Activated naive CD4-positive, alpha-beta T cell treated with anti-CD3 and anti-CD28 coated beads, Interleukin-2, amount 10 ng/mL, durations not matched to agents 5 hours and 36 hours (primary cell): ENCODE results near the gene GLYATL1B. TPM values are rescaled to one million over a fixed set of nuclear protein-coding genes. Genes with fewer than 3 reads are reported as not detected.

Source experiments
- total RNA-seq, 2 experiments: library from RNA; stranded (reverse); gene quantifications; one replicate each; pipeline ENCODE4 v1.2.3, GENCODE V29; 2021

Gene GLYATL1B, protein sequence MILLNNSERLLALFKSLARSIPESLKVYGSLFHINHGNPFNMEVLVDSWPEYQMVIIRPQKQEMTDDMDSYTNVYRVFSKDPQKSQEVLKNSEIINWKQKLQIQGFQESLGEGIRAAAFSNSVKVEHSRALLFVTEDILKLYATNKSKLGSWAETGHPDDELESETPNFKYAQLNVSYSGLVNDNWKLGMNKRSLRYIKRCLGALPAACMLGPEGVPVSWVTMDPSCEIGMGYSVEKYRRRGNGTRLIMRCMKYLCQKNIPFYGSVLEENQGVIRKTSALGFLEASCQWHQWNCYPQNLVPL
- total RNA-seq = not detected

DNA sequence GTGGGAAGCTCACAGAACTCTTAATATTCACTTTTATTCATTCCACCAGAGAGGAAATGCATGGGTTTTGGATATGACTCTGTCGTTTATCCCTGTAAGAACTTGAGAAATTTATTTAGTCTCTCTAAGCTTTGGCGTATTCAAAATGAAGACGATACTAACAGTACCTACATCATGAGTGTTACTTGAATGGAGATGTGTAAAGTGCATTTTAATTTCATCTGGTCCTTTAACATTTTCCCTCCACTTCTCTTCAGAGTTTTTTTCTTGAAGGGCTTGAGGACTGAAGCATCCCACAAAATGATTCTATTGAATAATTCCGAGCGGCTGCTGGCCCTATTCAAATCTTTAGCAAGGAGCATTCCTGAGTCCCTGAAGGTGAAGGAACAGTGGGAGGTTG lies at the start of gene GLYATL1B:
GLYATL1B (plus strand) TSS at position 301 of the 400 bp plus-strand sequence; CDS start at position 301, 0 bp downstream.

DNA sequence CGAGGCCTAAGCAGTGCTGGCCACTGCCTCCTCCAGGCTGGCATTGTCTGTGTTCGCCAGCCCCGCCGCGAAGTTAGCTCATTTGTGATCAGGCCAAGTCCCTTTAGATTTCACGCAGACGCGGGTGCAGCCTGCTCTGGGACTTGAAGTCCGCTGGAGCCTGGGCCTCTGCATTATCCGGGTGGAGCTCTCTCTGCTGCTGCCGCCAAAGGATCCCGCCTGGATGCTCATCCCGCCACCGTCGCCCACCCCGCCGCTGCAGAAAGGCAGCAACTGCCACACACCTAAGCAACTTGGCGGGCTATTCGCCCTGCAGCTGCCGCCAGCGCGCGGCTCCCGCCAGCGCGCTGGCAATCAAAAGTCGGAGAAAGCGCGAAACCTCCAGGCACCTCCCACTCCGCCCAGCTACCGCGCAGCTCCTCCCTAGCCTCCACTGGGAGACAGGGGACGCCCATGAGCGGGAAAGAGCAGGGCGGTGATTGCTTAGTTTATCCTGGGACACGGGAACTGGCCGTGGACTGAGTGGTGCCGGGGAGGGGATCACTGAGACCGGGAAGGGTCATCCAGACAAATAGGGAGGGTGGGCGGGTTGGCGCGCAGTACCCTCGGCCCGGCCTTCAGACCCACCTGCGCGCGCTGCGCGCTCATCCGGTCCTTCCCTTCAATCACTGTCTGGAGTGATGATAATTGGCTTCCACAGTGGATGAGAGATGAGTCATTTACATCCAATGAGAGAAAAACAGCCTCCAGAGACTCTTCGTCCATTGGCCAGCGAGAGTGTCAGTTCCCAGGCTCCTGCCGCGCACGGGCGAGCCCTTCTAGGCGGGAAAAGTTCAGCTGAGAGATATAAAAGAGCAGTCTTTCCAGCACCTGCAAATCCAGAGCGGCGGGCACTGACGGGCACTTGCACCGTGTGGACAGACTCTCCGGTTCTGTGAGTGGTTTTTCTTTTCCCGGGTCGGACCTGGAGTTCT lies 20.5 kb downstream of the GLYATL1B start, which contains the start of gene FAM111B:
FAM111B (plus strand) TSS at position 875 of the 974 bp plus-strand sequence. CDS start 2,389 bp downstream, outside the sequence.

DNA sequence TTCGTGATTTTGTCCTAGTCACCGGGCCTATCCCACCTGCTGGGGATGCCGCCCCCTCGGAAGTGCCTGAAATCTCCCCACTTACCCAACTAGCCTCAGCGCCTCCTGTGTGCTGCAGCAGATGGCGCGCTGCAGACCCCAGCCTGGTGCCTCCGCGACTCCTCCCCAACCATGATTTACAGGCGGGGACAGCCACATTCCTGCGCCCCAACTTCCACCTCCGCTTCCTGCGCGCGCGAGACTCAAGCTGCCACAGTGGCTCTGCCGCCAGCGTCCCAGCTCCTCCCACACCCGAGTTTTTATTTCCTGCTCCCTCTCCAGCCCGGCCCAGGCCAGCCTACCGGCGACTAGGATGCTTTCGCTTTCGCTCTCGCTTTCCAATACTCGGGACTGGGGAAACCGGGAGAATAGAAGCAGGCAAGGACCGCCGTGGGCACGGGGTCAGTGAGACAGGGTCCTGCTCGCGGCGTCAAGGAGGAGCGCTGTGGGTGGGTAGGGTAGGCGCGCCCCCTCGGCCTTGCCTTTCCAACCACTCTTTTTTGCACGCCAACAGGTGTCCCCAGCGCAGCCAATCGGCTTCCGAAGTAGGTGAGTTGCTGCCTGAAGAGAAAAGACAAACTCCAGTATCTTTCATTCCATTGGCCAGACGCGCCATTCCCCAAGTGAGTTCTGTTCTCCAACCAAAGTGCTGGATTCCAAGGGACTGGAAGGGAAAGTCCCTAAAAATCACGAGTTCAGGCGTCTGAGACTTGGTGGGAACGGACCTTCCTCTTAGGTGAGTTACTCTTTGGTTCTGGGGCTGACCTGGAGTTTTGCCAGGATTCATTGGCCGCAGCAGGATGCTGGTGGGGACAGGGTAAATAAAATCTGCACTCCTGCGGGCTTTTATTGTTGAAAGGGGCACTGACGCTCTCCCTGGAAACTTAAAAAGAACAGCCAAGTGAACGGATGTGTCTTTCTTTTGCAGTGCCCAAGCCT lies 56.7 kb downstream of the GLYATL1B start, which contains the start of gene FAM111A:
FAM111A (plus strand) TSS at position 327 of the 978 bp plus-strand sequence. CDS start 6,017 bp downstream, outside the sequence.

Other genes starting within 250 kb of the GLYATL1B start
- gene GLYATL2, start 241.6 kb upstream of the GLYATL1B start, total RNA-seq = not detected
- gene GLYATL1, start 146.8 kb upstream of the GLYATL1B start, total RNA-seq = not detected
- gene FAM111B, start 20.9 kb downstream of the GLYATL1B start, total RNA-seq = 10 to 100 TPM; 58.9 to 63.2 TPM
- 100 to 1,000 TPM; 158 to 166 TPM for gene FAM111A, start 56.5 kb downstream of the GLYATL1B start, total RNA-seq
- 1 to 10 TPM in 1 of 2 experiments, under 1 TPM in 1; 0.76 to 1.4 TPM for gene DTX4, start 85.8 kb downstream of the GLYATL1B start, total RNA-seq
- not detected for gene MPEG1, start 126.6 kb downstream of the GLYATL1B start, total RNA-seq